Measurements from ENCODE around the gene TIGIT.

The TIGIT gene

DNA sequence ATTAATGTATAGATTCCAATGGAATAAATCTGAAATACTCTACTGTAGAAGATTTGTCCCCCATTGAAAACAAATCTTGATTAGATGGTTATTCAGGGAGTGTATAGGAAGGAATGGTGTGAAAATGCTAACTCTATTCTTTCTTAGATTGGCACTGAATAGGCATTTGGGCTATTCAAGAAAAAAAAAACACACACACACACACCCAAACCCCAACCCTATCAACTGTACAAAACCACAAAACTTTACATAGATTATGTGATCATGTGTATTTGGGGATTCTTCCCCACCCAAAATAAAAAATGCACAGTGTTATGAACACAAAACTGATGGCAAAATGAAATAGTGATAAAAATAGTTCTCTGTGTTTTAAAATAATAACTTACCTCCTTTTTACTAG, 61.8 kb downstream of the TIGIT start:
- no peak for DNase-seq

DNA sequence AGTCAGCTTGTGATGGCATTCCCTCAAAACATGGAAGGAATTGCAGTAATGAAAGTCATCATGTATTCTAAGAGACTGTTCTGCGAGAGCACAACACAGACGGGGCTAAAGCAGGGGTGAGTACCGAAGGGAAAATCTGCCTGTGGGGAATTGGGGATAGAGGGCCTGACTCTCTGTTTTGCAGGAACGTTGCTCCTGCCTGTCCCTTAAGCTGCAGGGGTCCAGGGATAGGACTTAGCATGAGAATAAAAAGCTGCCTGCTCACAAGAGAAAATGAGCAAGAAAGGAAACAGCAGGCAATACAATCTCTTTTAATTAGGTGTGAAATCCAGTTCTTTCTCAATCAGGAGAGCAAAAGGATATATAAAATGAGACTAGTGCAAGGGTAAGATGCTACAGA, 62.2 kb downstream of the TIGIT start:
- DNase-seq: no peak

GRCh38 chr3:114356525-114356924, 62.7 kb downstream of the TIGIT start:
- no peak for DNase-seq

Measured in stimulated activated naive CD4-positive, alpha-beta T cell treated with Interleukin-2 at 50 U/mL for 16 hours (primary cell).